Esophagus (tissue), 2 donors: ENCODE measurements around the gene LDLRAD4. TPM values are rescaled to one million over a fixed set of nuclear protein-coding genes. Genes with fewer than 3 reads are reported as not detected.

Experiments used
- H3K27ac ChIP-seq, 2 donors: one replicate each; pipeline ENCODE4 v1.5.1; 2013; ENCODE audit warnings: low read depth in 2 of 2, mild to moderate bottlenecking in 2 of 2, inconsistent platforms in 1 of 2, low read length in 1 of 2, moderate library complexity in 1 of 2
- H3K27me3 ChIP-seq, 2 donors: one replicate each; pipeline ENCODE4 v1.6.1; 2013; ENCODE audit warnings: low read length in 2 of 2, control low read depth in 1 of 2, mild to moderate bottlenecking in 1 of 2; ENCODE audit not compliant: insufficient read depth in 2 of 2, control insufficient read depth in 1 of 2
- H3K36me3 ChIP-seq, 2 donors: one replicate each; pipeline ENCODE4 v1.6.1; 2013; ENCODE audit warnings: low read length in 1 of 2; ENCODE audit not compliant: control insufficient read depth in 2 of 2, insufficient read depth in 2 of 2
- H3K4me1 ChIP-seq, 2 donors: one replicate each; pipeline ENCODE4 v1.6.1; 2013; ENCODE audit warnings: low read length in 1 of 2; ENCODE audit not compliant: control insufficient read depth in 2 of 2, insufficient read depth in 2 of 2
- H3K4me3 ChIP-seq, 2 donors: one replicate each; pipeline ENCODE4 v1.5.1; 2013; ENCODE audit warnings: low read length in 2 of 2, mild to moderate bottlenecking in 2 of 2, low read depth in 1 of 2, moderate library complexity in 1 of 2
- H3K9me3 ChIP-seq, 2 donors: one replicate each; pipeline ENCODE4 v1.6.1; 2013; ENCODE audit warnings: mild to moderate bottlenecking in 2 of 2, low read depth in 1 of 2, low read length in 1 of 2, moderate library complexity in 1 of 2; ENCODE audit not compliant: control insufficient read depth in 2 of 2, insufficient read depth in 1 of 2
- WGBS, 2 donors: extraction: QIAGEN DNeasy Blood & Tissue Kit; methylation state at CpG; one replicate each; pipeline ENCODE4 v1.1.7; 2013; 5-methylcytosine and 5-hydroxymethylcytosine counted together
- polyA plus RNA-seq, 2 donors: library from polyadenylated mRNA; stranded (reverse); fragments of 200-250 nt; gene quantifications; one replicate each; pipeline ENCODE4 v1.2.3, GENCODE V29; 2013
- donor health status: healthy with polysubstance abuse.
- donor health status: Bipolar disorder and iron deficiency.

The LDLRAD4 gene
- polyA plus RNA-seq, 2 donors, result 0.79 to 0.99 TPM

- Histone ChIP-seq H3K9me3 (no peaks in the 10 kb centered on the region), H3K4me1 (peaks cover 2 to 4% of the 10 kb centered on the region in 2 donors), H3K36me3 (no peaks in the 10 kb centered on the region), H3K27me3 (no peaks in the 10 kb centered on the region), H3K27ac (no peak overlapping the region), H3K4me3 (no peak overlapping the region)
- 90 to 95% methylated on average over 17 of the region's 17 CpGs for WGBS, 2 donors
Measured at GRCh38 chr18:13565228-13565627, 346.7 kb downstream of the LDLRAD4 start.

- Histone ChIP-seq H3K4me3 (no peak overlapping the region), H3K27me3 (no peaks in the 10 kb centered on the region), H3K27ac (peak overlapping the region; percentile 10 to 70), H3K4me1 (peaks cover 2 to 4% of the 10 kb centered on the region in 2 donors), H3K36me3 (no peaks in the 10 kb centered on the region), H3K9me3 (no peaks in the 10 kb centered on the region)
- WGBS, 2 donors, result 69 to 74% methylated on average over 18 of the region's 18 CpGs
Measured at GRCh38 chr18:13566941-13567746, 348.6 kb downstream of the LDLRAD4 start.

- no peaks in the 10 kb centered on the region for H3K9me3 ChIP-seq
- 76 to 81% methylated on average over 14 of the region's 14 CpGs for WGBS, 2 donors
- H3K27ac ChIP-seq, result no peak overlapping the region
- no peak overlapping the region for H3K4me3 ChIP-seq
- H3K36me3 ChIP-seq, result no peaks in the 10 kb centered on the region
- no peaks in the 10 kb centered on the region for H3K27me3 ChIP-seq
- H3K4me1 ChIP-seq, result peaks cover 2 to 4% of the 10 kb centered on the region in 2 donors
Measured at GRCh38 chr18:13568443-13569392, 350.2 kb downstream of the LDLRAD4 start.

- Histone ChIP-seq H3K4me1 (peaks cover 2 to 3% of the 10 kb centered on the region in 2 donors), H3K9me3 (no peaks in the 10 kb centered on the region), H3K4me3 (no peak overlapping the region), H3K27ac (no peak overlapping the region), H3K27me3 (no peaks in the 10 kb centered on the region), H3K36me3 (no peaks in the 10 kb centered on the region)
- 67 to 80% methylated on average over 17 of the region's 17 CpGs for WGBS, 2 donors
Measured at GRCh38 chr18:13570216-13570615, 351.7 kb downstream of the LDLRAD4 start.

GRCh38 chr18:13570856-13571495 lies 352.4 kb downstream of the LDLRAD4 start:
- no peaks in the 10 kb centered on the region for H3K9me3 ChIP-seq
- H3K4me3 ChIP-seq, result no peak overlapping the region
- 93 to 94% methylated on average over 7 of the region's 7 CpGs for WGBS, 2 donors
- H3K4me1 ChIP-seq, result peaks cover 2 to 3% of the 10 kb centered on the region in 2 donors
- H3K36me3 ChIP-seq, result no peaks in the 10 kb centered on the region
- H3K27ac ChIP-seq, result no peak overlapping the region
- no peaks in the 10 kb centered on the region for H3K27me3 ChIP-seq

GRCh38 chr18:13572148-13572547 lies 353.6 kb downstream of the LDLRAD4 start:
- Histone ChIP-seq H3K9me3 (no peaks in the 10 kb centered on the region), H3K36me3 (no peaks in the 10 kb centered on the region), H3K4me3 (no peak overlapping the region), H3K27ac (no peak overlapping the region), H3K27me3 (no peaks in the 10 kb centered on the region), H3K4me1 (peaks cover 2% of the 10 kb centered on the region in 2 donors)
- 92 to 95% methylated on average over 5 of the region's 5 CpGs for WGBS, 2 donors

GRCh38 chr18:13572721-13573120 lies 354.2 kb downstream of the LDLRAD4 start:
- no peaks in the 10 kb centered on the region for H3K36me3 ChIP-seq
- H3K27ac ChIP-seq, result no peak overlapping the region
- H3K9me3 ChIP-seq, result no peaks in the 10 kb centered on the region
- no peak overlapping the region for H3K4me3 ChIP-seq
- WGBS, 2 donors, result 92 to 96% methylated on average over 7 of the region's 7 CpGs
- H3K4me1 ChIP-seq, result no peaks in the 10 kb centered on the region
- no peaks in the 10 kb centered on the region for H3K27me3 ChIP-seq

GRCh38 chr18:13573750-13574149 lies 355.2 kb downstream of the LDLRAD4 start:
- 94% methylated on average over 7 of the region's 7 CpGs for WGBS, 2 donors
- Histone ChIP-seq H3K27me3 (no peaks in the 10 kb centered on the region), H3K27ac (no peak overlapping the region), H3K4me1 (no peaks in the 10 kb centered on the region), H3K36me3 (no peaks in the 10 kb centered on the region), H3K4me3 (no peak overlapping the region), H3K9me3 (no peaks in the 10 kb centered on the region)

GRCh38 chr18:13574355-13574754 lies 355.8 kb downstream of the LDLRAD4 start:
- no peaks in the 10 kb centered on the region for H3K27me3 ChIP-seq
- H3K4me1 ChIP-seq, result no peaks in the 10 kb centered on the region
- H3K27ac ChIP-seq, result no peak overlapping the region
- no peaks in the 10 kb centered on the region for H3K9me3 ChIP-seq
- 94 to 95% methylated on average over 10 of the region's 10 CpGs for WGBS, 2 donors
- no peak overlapping the region for H3K4me3 ChIP-seq
- no peaks in the 10 kb centered on the region for H3K36me3 ChIP-seq
